MM.1S (cell line): ENCODE results near the gene KIF21B.

ENCODE experiments used
- EZH2phosphoT487 ChIP-seq: fragments of 300-600 bp; sonication (generic); IDR thresholded peaks from 2 replicates; pipeline ENCODE4 v1.6.1; 2018; ENCODE audit warnings: antibody characterized with exemption, low read length
- TF ChIP-seq, protein P1 (sequence below): fragments of 300-600 bp; sonication (generic); IDR thresholded peaks from 2 replicates; pipeline ENCODE4 v1.5.1; 2016; ENCODE audit warnings: antibody characterized with exemption, low read length, mixed read lengths

DNA sequence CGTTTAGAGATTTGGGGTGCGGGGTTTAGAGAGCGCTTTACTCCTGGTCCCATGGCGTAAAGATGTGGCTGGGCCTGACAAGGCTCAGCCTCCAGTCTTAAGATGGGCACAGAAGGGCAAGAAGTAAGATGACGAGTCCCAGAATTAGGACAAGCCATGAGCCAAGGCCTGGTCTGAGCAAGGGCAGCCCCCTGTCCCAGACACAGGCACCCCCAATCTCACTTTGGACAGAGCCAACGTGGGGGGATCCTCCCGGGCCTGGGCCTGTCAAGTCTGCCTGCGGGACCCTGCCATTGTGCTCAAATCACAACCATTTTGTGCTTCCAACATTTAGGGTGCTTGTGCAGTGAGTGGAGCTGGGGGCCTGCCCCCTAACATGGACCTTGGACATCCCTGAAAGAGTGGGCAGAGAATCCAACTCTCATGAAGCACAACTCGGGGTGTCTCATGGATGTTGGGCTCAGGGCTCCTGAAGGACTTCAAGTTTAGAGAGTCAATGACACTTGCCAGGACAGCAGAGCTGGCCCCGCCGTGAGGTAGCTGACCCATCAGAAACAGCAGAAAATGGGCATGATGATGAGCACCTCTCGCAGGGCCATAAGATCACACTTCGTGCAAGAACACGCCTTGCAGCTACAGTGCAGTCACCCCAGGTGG lies 52.6 kb downstream of the KIF21B start:
- TF ChIP-seq, protein P1, sequence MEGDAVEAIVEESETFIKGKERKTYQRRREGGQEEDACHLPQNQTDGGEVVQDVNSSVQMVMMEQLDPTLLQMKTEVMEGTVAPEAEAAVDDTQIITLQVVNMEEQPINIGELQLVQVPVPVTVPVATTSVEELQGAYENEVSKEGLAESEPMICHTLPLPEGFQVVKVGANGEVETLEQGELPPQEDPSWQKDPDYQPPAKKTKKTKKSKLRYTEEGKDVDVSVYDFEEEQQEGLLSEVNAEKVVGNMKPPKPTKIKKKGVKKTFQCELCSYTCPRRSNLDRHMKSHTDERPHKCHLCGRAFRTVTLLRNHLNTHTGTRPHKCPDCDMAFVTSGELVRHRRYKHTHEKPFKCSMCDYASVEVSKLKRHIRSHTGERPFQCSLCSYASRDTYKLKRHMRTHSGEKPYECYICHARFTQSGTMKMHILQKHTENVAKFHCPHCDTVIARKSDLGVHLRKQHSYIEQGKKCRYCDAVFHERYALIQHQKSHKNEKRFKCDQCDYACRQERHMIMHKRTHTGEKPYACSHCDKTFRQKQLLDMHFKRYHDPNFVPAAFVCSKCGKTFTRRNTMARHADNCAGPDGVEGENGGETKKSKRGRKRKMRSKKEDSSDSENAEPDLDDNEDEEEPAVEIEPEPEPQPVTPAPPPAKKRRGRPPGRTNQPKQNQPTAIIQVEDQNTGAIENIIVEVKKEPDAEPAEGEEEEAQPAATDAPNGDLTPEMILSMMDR: no peak
- no peak for TF ChIP-seq EZH2phosphoT487
